GM12864 (cell line): ENCODE measurements around the gene GALNT17.

Experiments
- DNase-seq: peaks from one replicate; pipeline ENCODE4 v3.0.0-alpha.2; 2011; ENCODE audit warnings: low read depth
- H3K4me3 ChIP-seq: 2 replicates; pipeline ENCODE4 v1.5.1; 2011; ENCODE audit warnings: mild to moderate bottlenecking, low read depth, low read length, control low read depth
- TF ChIP-seq, protein P1 (sequence below): IDR thresholded peaks from 2 replicates; pipeline ENCODE4 v1.5.1; 2011; ENCODE audit warnings: low read depth, mild to moderate bottlenecking, moderate library complexity, low read length, control low read depth, inconsistent platforms; ENCODE audit errors: missing control alignments

Gene GALNT17

DNA sequence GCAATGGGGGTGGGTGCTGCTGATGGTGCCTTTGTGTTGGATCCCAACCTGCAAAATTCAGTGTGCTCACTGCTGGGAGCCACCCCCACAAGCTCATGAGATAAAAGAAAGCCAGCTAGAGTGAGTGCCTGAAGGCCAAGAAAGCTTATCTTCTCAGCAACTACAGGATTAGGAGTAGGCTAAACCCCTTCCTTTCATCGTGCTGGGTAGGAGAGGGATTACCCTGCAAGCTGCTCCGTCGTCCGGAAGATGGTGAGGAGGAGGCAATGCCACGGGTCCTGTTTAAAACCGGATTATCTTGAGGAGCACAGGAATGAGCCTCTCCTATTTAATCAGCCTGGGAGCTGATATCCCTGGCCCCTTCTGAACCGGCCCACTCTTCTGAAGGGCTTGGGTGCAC, 258.0 kb downstream of the GALNT17 start:
- no peak for DNase-seq
- no peak overlapping the region for H3K4me3 ChIP-seq
- TF ChIP-seq, protein P1, sequence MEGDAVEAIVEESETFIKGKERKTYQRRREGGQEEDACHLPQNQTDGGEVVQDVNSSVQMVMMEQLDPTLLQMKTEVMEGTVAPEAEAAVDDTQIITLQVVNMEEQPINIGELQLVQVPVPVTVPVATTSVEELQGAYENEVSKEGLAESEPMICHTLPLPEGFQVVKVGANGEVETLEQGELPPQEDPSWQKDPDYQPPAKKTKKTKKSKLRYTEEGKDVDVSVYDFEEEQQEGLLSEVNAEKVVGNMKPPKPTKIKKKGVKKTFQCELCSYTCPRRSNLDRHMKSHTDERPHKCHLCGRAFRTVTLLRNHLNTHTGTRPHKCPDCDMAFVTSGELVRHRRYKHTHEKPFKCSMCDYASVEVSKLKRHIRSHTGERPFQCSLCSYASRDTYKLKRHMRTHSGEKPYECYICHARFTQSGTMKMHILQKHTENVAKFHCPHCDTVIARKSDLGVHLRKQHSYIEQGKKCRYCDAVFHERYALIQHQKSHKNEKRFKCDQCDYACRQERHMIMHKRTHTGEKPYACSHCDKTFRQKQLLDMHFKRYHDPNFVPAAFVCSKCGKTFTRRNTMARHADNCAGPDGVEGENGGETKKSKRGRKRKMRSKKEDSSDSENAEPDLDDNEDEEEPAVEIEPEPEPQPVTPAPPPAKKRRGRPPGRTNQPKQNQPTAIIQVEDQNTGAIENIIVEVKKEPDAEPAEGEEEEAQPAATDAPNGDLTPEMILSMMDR = no peak

- H3K4me3 ChIP-seq = no peak overlapping the region
- TF ChIP-seq, protein P1 = no peak
- no peak for DNase-seq
Measured at GRCh38 chr7:71393661-71394060, 261.7 kb downstream of the GALNT17 start.

DNA sequence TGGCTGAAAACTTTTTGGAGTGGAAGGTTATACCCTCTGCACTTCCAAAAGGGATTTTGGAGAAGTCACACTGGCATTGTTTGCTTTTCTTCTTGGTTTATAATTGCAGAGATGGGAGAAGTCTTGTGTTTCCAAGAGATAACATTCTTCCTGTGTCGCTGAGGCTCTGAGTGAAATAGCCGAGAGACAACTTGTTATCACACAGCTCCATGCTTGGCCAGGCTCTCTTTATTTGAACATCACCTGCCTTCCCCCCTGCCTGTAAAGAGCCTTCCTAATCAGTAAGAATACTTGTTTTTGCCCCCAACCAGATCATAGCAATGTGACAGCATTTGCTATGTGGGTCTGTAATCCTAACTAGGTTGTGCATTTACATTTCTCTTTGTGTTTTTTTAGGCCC, 270.7 kb downstream of the GALNT17 start:
- no peak for DNase-seq
- TF ChIP-seq, protein P1 = no peak
- no peak overlapping the region for H3K4me3 ChIP-seq

GRCh38 chr7:71403202-71403946, 271.4 kb downstream of the GALNT17 start:
- TF ChIP-seq, protein P1 = no peak
- H3K4me3 ChIP-seq = no peak overlapping the region
- DNase-seq = no peak

- no peak for DNase-seq
- no peak overlapping the region for H3K4me3 ChIP-seq
- TF ChIP-seq, protein P1 = no peak
Measured at GRCh38 chr7:71404726-71405345, 272.9 kb downstream of the GALNT17 start.

GRCh38 chr7:71408271-71408670, 276.3 kb downstream of the GALNT17 start:
- H3K4me3 ChIP-seq = no peak overlapping the region
- DNase-seq = no peak
- TF ChIP-seq, protein P1 = no peak
